WTC11 (cell line): ENCODE results near the gene CPSF7. TPM values are rescaled to one million over a fixed set of nuclear protein-coding genes. Genes with fewer than 3 reads are reported as not detected.
A peak's percentile ranks its signal among the peaks of the same experiment; 100 is the strongest.
"Not testable (repeated sequence)": the region's sequence is repeated elsewhere in the genome, so short reads cannot be mapped to it uniquely, and the experiment has no call there.

Experiments used
- ATAC-seq: fragments of 200-7000 bp; cut with Tn5 transposase; 2 replicates; pipeline ENCODE4 v1.10.0; 2021; ENCODE audit warnings: mild to moderate bottlenecking, moderate library complexity
- CTCF ChIA-PET: fragments of 300-600 bp; sonication (Branson Sonifier 250); formaldehyde crosslinking; loops from one replicate; lab custom pipeline; 2021; ENCODE audit warnings: antibody characterized with exemption; lab: Charles Lee
- POLR2A ChIA-PET: fragments of 350-600 bp; sonication (Branson Sonifier 250); formaldehyde crosslinking; loops from one replicate; lab custom pipeline; 2021; ENCODE audit warnings: antibody characterized with exemption; lab: Charles Lee
- DNase-seq: peaks from one replicate; pipeline ENCODE4 v3.0.0; 2021; ENCODE audit warnings: low spot score
- H3K27ac Mint-ChIP-seq: 2 replicates; pipeline ENCODE4 v1.8.0; 2021; ENCODE audit warnings: mixed read lengths
- H3K27me3 Mint-ChIP-seq: 2 replicates; pipeline ENCODE4 v1.8.0; 2021; ENCODE audit warnings: low read depth, mild to moderate bottlenecking, moderate library complexity, mixed read lengths
- H3K36me3 Mint-ChIP-seq: 2 replicates; pipeline ENCODE4 v1.8.0; 2021; ENCODE audit warnings: mixed read lengths
- H3K4me1 Mint-ChIP-seq: 2 replicates; pipeline ENCODE4 v1.8.0; 2022; ENCODE audit warnings: mixed read lengths
- H3K4me3 Mint-ChIP-seq: 2 replicates; pipeline ENCODE4 v1.8.0; 2021; ENCODE audit warnings: mild to moderate bottlenecking, moderate library complexity, mixed read lengths
- H3K9me3 Mint-ChIP-seq: 2 replicates; pipeline ENCODE4 v1.8.0; 2021; ENCODE audit warnings: mixed read lengths
- ATF2 ChIP-seq: sonication (generic); formaldehyde crosslinking; IDR thresholded peaks from 2 replicates; pipeline ENCODE4 v1.8.1; 2022; ENCODE audit warnings: low read depth, missing genetic modification reagents, borderline replicate concordance
- E2F4 ChIP-seq: sonication (generic); formaldehyde crosslinking; IDR thresholded peaks from 2 replicates; pipeline ENCODE4 v1.8.1; 2022; ENCODE audit warnings: low read depth, mild to moderate bottlenecking, moderate library complexity, missing genetic modification reagents, borderline replicate concordance
- FOXJ3 ChIP-seq: sonication (generic); formaldehyde crosslinking; IDR thresholded peaks from 2 replicates; pipeline ENCODE4 v1.9.0; 2021; ENCODE audit warnings: missing genetic modification reagents, mild to moderate bottlenecking, borderline replicate concordance
- HMGA2 ChIP-seq: fragments of 250-450 bp; sonication (Bioruptor Pico); IDR thresholded peaks from 2 replicates; pipeline ENCODE4 v1.4.0; 2021; ENCODE audit warnings: mild to moderate bottlenecking, moderate library complexity
- JAZF1 ChIP-seq: fragments of 250-450 bp; sonication (Bioruptor Pico); IDR thresholded peaks from 2 replicates; pipeline ENCODE4 v1.9.0; 2021; ENCODE audit warnings: moderate library complexity, mild to moderate bottlenecking, inconsistent platforms
- SP1 ChIP-seq: sonication (generic); formaldehyde crosslinking; conservative IDR thresholded peaks from 2 replicates; pipeline ENCODE4 v1.8.1; 2022; ENCODE audit warnings: missing genetic modification reagents
- TEAD4 ChIP-seq: sonication (generic); formaldehyde crosslinking; IDR thresholded peaks from 2 replicates; pipeline ENCODE4 v1.8.0; 2022; ENCODE audit warnings: mild to moderate bottlenecking, missing genetic modification reagents
- ZNF121 ChIP-seq: sonication (generic); formaldehyde crosslinking; IDR thresholded peaks from 2 replicates; pipeline ENCODE4 v1.8.0; 2023; ENCODE audit warnings: missing genetic modification reagents
- ZNF138 ChIP-seq: sonication (generic); formaldehyde crosslinking; conservative IDR thresholded peaks from 2 replicates; pipeline ENCODE4 v1.8.1; 2022; ENCODE audit warnings: mild to moderate bottlenecking, moderate library complexity, missing genetic modification reagents
- ZNF263 ChIP-seq: sonication (generic); formaldehyde crosslinking; IDR thresholded peaks from 2 replicates; pipeline ENCODE4 v1.8.1; 2022; ENCODE audit warnings: low read depth, mild to moderate bottlenecking, moderate library complexity, missing genetic modification reagents
- ZNF281 ChIP-seq: sonication (generic); formaldehyde crosslinking; IDR thresholded peaks from 2 replicates; pipeline ENCODE4 v1.8.0; 2023; ENCODE audit warnings: mild to moderate bottlenecking, missing genetic modification reagents
- ZNF317 ChIP-seq: sonication (generic); formaldehyde crosslinking; IDR thresholded peaks from 2 replicates; pipeline ENCODE4 v1.8.1; 2023; ENCODE audit warnings: low read depth, mild to moderate bottlenecking, moderate library complexity, missing genetic modification reagents, borderline replicate concordance
- total RNA-seq: library from RNA; stranded (reverse); gene quantifications from 3 replicates; pipeline ENCODE4 v1.2.3, GENCODE V29; 2021

CPSF7 gene
- total RNA-seq, 1 experiment from 2014 or later: 88.3 TPM

GRCh38 chr11:61472868-61473267, 43.1 kb upstream of the CPSF7 start:
- peak overlapping the region; percentile 78; the same call in 1 of the 2 replicates for H3K27ac Mint-ChIP-seq
- peaks cover 1% of the 10 kb centered on the region; the same call in 1 of the 2 replicates for H3K27me3 Mint-ChIP-seq
- no peak overlapping the region for H3K4me3 Mint-ChIP-seq
- peaks cover 4% of the 10 kb centered on the region; the same call in 1 of the 2 replicates for H3K4me1 Mint-ChIP-seq
- TF ChIP-seq ZNF121 (CRISPR knock-in tag): 0 out of 2 replicates have a peak, but pooled peaks have one; percentile 52
- no peak for TF ChIP-seq JAZF1
- no peak for TF ChIP-seq TEAD4 (CRISPR knock-in tag)
- ChIA-PET POLR2A (interaction anchor here (0.6 to 0.7 kb wide), 2 partner anchors 308 to 1384 kb away, joined by 3 to 4 read pairs; no protein-coding TSS in a partner anchor), CTCF (interaction anchor here (0.6 to 2.9 kb wide), 9 partner anchors 10 to 191 kb away, joined by 3 to 17 read pairs (median 4); no protein-coding TSS in a partner anchor)
- no peaks in the 10 kb centered on the region for H3K9me3 Mint-ChIP-seq
- no peak for DNase-seq
- peaks cover 14% of the 10 kb centered on the region; the same call in 1 of the 2 replicates for H3K36me3 Mint-ChIP-seq
- no peak for ATAC-seq

GRCh38 chr11:61472282-61472681, 42.5 kb upstream of the CPSF7 start:
- no peak for DNase-seq
- H3K4me1 Mint-ChIP-seq: 0 out of 2 replicates have a peak, but pooled peaks cover 1% of the 10 kb centered on the region
- no peaks in the 10 kb centered on the region for H3K27me3 Mint-ChIP-seq
- ATAC-seq: no peak
- no peaks in the 10 kb centered on the region for H3K9me3 Mint-ChIP-seq
- H3K27ac Mint-ChIP-seq: no peak overlapping the region
- TF ChIP-seq E2F4 (CRISPR knock-in tag): no peak
- no peak for TF ChIP-seq ZNF317 (CRISPR knock-in tag)
- TF ChIP-seq SP1 (CRISPR knock-in tag): no peak
- TF ChIP-seq ZNF281: no peak
- TF ChIP-seq JAZF1: no peak
- no peak for TF ChIP-seq FOXJ3 (CRISPR knock-in tag)
- H3K36me3 Mint-ChIP-seq: peaks cover 14% of the 10 kb centered on the region; the same call in 1 of the 2 replicates
- ChIA-PET POLR2A (interaction anchor here (0.6 to 0.7 kb wide), 2 partner anchors 309 to 1384 kb away, joined by 3 to 4 read pairs; no protein-coding TSS in a partner anchor), CTCF (interaction anchor here (0.6 to 2.9 kb wide), 10 partner anchors 10 to 167 kb away, joined by 3 to 17 read pairs (median 4); no protein-coding TSS in a partner anchor)
- no peak overlapping the region for H3K4me3 Mint-ChIP-seq

- no peaks in the 10 kb centered on the region for H3K4me1 Mint-ChIP-seq
- H3K27me3 Mint-ChIP-seq: no peaks in the 10 kb centered on the region
- CTCF ChIA-PET: interaction anchor here (1.8 kb wide), 1 partner anchor 48 kb away, joined by 5 read pairs; no protein-coding TSS in a partner anchor
- H3K36me3 Mint-ChIP-seq: peaks cover 10% of the 10 kb centered on the region; the same call in 1 of the 2 replicates
- no peak for TF ChIP-seq ZNF263 (CRISPR knock-in tag)
- TF ChIP-seq TEAD4 (CRISPR knock-in tag): no peak
- TF ChIP-seq ATF2: no peak
- no peak for TF ChIP-seq HMGA2 (CRISPR knock-in tag)
- TF ChIP-seq ZNF138 (CRISPR knock-in tag): no peak
- DNase-seq (no peak), ATAC-seq (no peak)
- 0 out of 2 replicates have a peak overlapping the region, but pooled peaks have one; percentile 9 for H3K27ac Mint-ChIP-seq
- H3K9me3 Mint-ChIP-seq: no peaks in the 10 kb centered on the region
- no peak overlapping the region for H3K4me3 Mint-ChIP-seq
- POLR2A ChIA-PET: interaction anchor here (0.5 kb wide), 1 partner anchor 9 kb away, joined by 3 read pairs; no protein-coding TSS in a partner anchor
Measured at GRCh38 chr11:61468002-61468401, 38.2 kb upstream of the CPSF7 start.

- H3K9me3 Mint-ChIP-seq, DNase-seq, H3K4me3 Mint-ChIP-seq, H3K4me1 Mint-ChIP-seq, CTCF ChIA-PET, ATAC-seq, H3K27me3 Mint-ChIP-seq, H3K36me3 Mint-ChIP-seq: not testable (repeated sequence)
- H3K27ac Mint-ChIP-seq: 0 out of 2 replicates have a peak overlapping the region, but pooled peaks have one; percentile 9
- POLR2A ChIA-PET: interaction anchor here (0.5 kb wide), 1 partner anchor 9 kb away, joined by 3 read pairs; no protein-coding TSS in a partner anchor
Measured at GRCh38 chr11:61467602-61468001, 37.8 kb upstream of the CPSF7 start.
